Measurements from ENCODE around the gene SCN8A.

- TF ChIP-seq CTCF (IDR thresholded peaks at IDR 0.05; ENCODE audit: poor library complexity) (no peak), EZH2phosphoT487 (IDR thresholded peaks at IDR 0.05; ENCODE audit: low read depth, severe bottlenecking, unreplicated experiment) (no peak), EZH2 (IDR thresholded peaks at IDR 0.05; ENCODE audit: borderline replicate concordance) (no peak)
Observed at GRCh38 chr12:51746416-51746815, 155.4 kb downstream of the SCN8A start.
